ENCODE measurements around the gene GOSR2. TPM values are rescaled to one million over a fixed set of nuclear protein-coding genes. Genes with fewer than 3 reads are reported as not detected.

Gene GOSR2
- total and polyA plus RNA-seq, 9 of the 15 experiments (the other 6 are each of a cell fraction or from before 2014, with no cell fraction given), result 32.7 to 96.3 (median 48.9) TPM

DNA sequence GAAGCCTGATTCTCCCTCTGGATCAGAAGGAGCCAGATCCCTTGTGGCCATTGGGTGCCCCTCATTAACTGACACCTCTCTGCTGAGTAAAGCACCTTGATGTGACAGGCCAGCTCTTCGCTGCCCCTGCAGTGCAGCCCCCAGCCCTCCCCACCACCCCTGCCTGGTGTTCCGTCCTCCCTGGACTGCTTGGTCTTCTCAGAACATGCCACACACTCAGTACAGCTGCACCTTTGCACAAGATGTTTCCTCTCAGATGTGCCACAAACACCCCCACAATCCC, 20.2 kb downstream of the GOSR2 start (continued):
- TF ChIP-seq KHSRP (IDR thresholded peaks at IDR 0.05) (no peak), RBM39 (optimal IDR thresholded peaks at IDR 0.05; ENCODE audit: low read depth, low read length) (no peak), SIX5 (IDR thresholded peaks at IDR 0.05; ENCODE audit: borderline replicate concordance in 1 of 2, insufficient read depth in 1 of 2, low read depth in 1 of 2, low read length in 2 of 2) (no peak)
- TF ChIP-seq, protein P1, sequence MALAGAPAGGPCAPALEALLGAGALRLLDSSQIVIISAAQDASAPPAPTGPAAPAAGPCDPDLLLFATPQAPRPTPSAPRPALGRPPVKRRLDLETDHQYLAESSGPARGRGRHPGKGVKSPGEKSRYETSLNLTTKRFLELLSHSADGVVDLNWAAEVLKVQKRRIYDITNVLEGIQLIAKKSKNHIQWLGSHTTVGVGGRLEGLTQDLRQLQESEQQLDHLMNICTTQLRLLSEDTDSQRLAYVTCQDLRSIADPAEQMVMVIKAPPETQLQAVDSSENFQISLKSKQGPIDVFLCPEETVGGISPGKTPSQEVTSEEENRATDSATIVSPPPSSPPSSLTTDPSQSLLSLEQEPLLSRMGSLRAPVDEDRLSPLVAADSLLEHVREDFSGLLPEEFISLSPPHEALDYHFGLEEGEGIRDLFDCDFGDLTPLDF (CRISPR knock-in tag; IDR thresholded peaks at IDR 0.05), result no peak
- TF ChIP-seq, protein P2, sequence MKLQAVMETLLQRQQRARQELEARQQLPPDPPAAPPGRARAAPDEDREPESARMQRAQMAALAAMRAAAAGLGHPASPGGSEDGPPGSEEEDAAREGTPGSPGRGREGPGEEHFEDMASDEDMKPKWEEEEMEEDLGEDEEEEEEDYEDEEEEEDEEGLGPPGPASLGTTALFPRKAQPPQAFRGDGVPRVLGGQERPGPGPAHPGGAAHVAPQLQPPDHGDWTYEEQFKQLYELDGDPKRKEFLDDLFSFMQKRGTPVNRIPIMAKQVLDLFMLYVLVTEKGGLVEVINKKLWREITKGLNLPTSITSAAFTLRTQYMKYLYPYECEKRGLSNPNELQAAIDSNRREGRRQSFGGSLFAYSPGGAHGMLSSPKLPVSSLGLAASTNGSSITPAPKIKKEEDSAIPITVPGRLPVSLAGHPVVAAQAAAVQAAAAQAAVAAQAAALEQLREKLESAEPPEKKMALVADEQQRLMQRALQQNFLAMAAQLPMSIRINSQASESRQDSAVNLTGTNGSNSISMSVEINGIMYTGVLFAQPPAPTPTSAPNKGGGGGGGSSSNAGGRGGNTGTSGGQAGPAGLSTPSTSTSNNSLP (IDR thresholded peaks at IDR 0.05; ENCODE audit: borderline replicate concordance, low read depth, low read length), result no peak
- TF ChIP-seq, protein P3, sequence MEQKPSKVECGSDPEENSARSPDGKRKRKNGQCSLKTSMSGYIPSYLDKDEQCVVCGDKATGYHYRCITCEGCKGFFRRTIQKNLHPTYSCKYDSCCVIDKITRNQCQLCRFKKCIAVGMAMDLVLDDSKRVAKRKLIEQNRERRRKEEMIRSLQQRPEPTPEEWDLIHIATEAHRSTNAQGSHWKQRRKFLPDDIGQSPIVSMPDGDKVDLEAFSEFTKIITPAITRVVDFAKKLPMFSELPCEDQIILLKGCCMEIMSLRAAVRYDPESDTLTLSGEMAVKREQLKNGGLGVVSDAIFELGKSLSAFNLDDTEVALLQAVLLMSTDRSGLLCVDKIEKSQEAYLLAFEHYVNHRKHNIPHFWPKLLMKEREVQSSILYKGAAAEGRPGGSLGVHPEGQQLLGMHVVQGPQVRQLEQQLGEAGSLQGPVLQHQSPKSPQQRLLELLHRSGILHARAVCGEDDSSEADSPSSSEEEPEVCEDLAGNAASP (IDR thresholded peaks at IDR 0.05), result no peak
- TF ChIP-seq, protein P4, sequence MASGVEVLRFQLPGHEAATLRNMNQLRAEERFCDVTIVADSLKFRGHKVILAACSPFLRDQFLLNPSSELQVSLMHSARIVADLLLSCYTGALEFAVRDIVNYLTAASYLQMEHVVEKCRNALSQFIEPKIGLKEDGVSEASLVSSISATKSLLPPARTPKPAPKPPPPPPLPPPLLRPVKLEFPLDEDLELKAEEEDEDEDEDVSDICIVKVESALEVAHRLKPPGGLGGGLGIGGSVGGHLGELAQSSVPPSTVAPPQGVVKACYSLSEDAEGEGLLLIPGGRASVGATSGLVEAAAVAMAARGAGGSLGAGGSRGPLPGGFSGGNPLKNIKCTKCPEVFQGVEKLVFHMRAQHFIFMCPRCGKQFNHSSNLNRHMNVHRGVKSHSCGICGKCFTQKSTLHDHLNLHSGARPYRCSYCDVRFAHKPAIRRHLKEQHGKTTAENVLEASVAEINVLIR (CRISPR knock-in tag; IDR thresholded peaks at IDR 0.05), result no peak
